H9 (cell line): ENCODE data around the gene TNRC6C. TPM values are rescaled to one million over a fixed set of nuclear protein-coding genes. Genes with fewer than 3 reads are reported as not detected.

Experiments
- DNase-seq: peaks from one replicate; pipeline ENCODE4 v3.0.0-alpha.2; 2017
- H2AFZ ChIP-seq: one replicate; pipeline ENCODE4 v1.6.1; 2013; ENCODE audit warnings: mild to moderate bottlenecking, low read length, control low read depth, moderate library complexity
- H2AK5ac ChIP-seq: 2 replicates; pipeline ENCODE4 v1.6.1; 2013; ENCODE audit warnings: low read length, control low read depth, mixed read lengths; ENCODE audit not compliant: insufficient read length
- H2BK120ac ChIP-seq: one replicate; pipeline ENCODE4 v1.6.1; 2013; ENCODE audit warnings: low read depth, mild to moderate bottlenecking, low read length, control low read depth, inconsistent platforms; ENCODE audit not compliant: poor library complexity, severe bottlenecking
- H2BK12ac ChIP-seq: 2 replicates; pipeline ENCODE4 v1.6.1; 2013; ENCODE audit warnings: low read length, control low read depth, mixed read lengths, low read depth; ENCODE audit not compliant: insufficient read length
- H2BK15ac ChIP-seq: 2 replicates; pipeline ENCODE4 v1.6.1; 2013; ENCODE audit warnings: low read depth, low read length, control low read depth
- H2BK20ac ChIP-seq: one replicate; pipeline ENCODE4 v1.6.1; 2013; ENCODE audit warnings: low read depth, mild to moderate bottlenecking, low read length, control low read depth, inconsistent platforms; ENCODE audit not compliant: poor library complexity, severe bottlenecking
- H2BK5ac ChIP-seq: 2 replicates; pipeline ENCODE4 v1.6.1; 2013; ENCODE audit warnings: low read length, control low read depth, mixed read lengths; ENCODE audit not compliant: insufficient read length
- H3K14ac ChIP-seq: 2 replicates; pipeline ENCODE4 v1.6.1; 2013; ENCODE audit warnings: low read length, control low read depth; ENCODE audit not compliant: insufficient read depth
- H3K18ac ChIP-seq: 2 replicates; pipeline ENCODE4 v1.6.1; 2013; ENCODE audit warnings: low read depth, mild to moderate bottlenecking, mixed read lengths, low read length, control low read depth; ENCODE audit not compliant: insufficient read length
- H3K23ac ChIP-seq: 2 replicates; pipeline ENCODE4 v1.6.1; 2013; ENCODE audit warnings: low read length, control low read depth, mixed read lengths, low read depth; ENCODE audit not compliant: insufficient read length
- H3K23me2 ChIP-seq: 2 replicates; pipeline ENCODE4 v1.6.1; 2013; ENCODE audit warnings: low read depth, mild to moderate bottlenecking, mixed read lengths, low read length, control low read depth; ENCODE audit not compliant: insufficient read length, poor library complexity, severe bottlenecking
- H3K27ac ChIP-seq: 2 replicates; pipeline ENCODE4 v1.5.1; 2013; ENCODE audit warnings: low read length, control low read depth, mixed read lengths, low read depth; ENCODE audit not compliant: insufficient read length
- H3K27me3 ChIP-seq: 2 replicates; pipeline ENCODE4 v1.6.1; 2013; ENCODE audit warnings: low read length, control low read depth, inconsistent platforms; ENCODE audit not compliant: insufficient read depth
- H3K4ac ChIP-seq: 2 replicates; pipeline ENCODE4 v1.6.1; 2013; ENCODE audit warnings: low read depth, mild to moderate bottlenecking, control low read depth, inconsistent platforms, low read length, moderate library complexity
- H3K4me1 ChIP-seq: 2 replicates; pipeline ENCODE4 v1.6.1; 2013; ENCODE audit warnings: low read length, control low read depth, inconsistent platforms; ENCODE audit not compliant: insufficient read depth
- H3K4me2 ChIP-seq: 2 replicates; pipeline ENCODE4 v1.6.1; 2013; ENCODE audit warnings: low read length, control low read depth, mixed read lengths; ENCODE audit not compliant: insufficient read length, insufficient read depth
- H3K56ac ChIP-seq: 2 replicates; pipeline ENCODE4 v1.6.1; 2013; ENCODE audit warnings: low read depth, mild to moderate bottlenecking, mixed read lengths, low read length, control low read depth; ENCODE audit not compliant: insufficient read length
- H3K79me1 ChIP-seq: 2 replicates; pipeline ENCODE4 v1.6.1; 2013; ENCODE audit warnings: low read depth, mild to moderate bottlenecking, moderate library complexity, low read length, control low read depth, inconsistent platforms; ENCODE audit not compliant: insufficient read depth, poor library complexity, severe bottlenecking
- H3K79me2 ChIP-seq: 2 replicates; pipeline ENCODE4 v1.6.1; 2013; ENCODE audit warnings: low read length, control low read depth, inconsistent platforms; ENCODE audit not compliant: insufficient read depth
- H3K9ac ChIP-seq: 2 replicates; pipeline ENCODE4 v1.6.1; 2013; ENCODE audit warnings: low read length, control low read depth, mixed read lengths; ENCODE audit not compliant: insufficient read length; ENCODE audit errors: extremely low read depth
- H3K9me3 ChIP-seq: one replicate; pipeline ENCODE4 v1.6.1; 2013; ENCODE audit warnings: low read depth, low read length, inconsistent platforms; ENCODE audit not compliant: control insufficient read depth
- H3T11ph ChIP-seq: one replicate; pipeline ENCODE4 v1.6.1; 2013; ENCODE audit warnings: mild to moderate bottlenecking, low read length, control low read depth, inconsistent platforms
- H4K20me1 ChIP-seq: one replicate; pipeline ENCODE4 v1.6.1; 2013; ENCODE audit not compliant: control insufficient read depth, insufficient read length, insufficient read depth
- H4K5ac ChIP-seq: 2 replicates; pipeline ENCODE4 v1.6.1; 2013; ENCODE audit warnings: low read depth, mild to moderate bottlenecking, mixed read lengths, low read length, control low read depth; ENCODE audit not compliant: insufficient read length
- H4K8ac ChIP-seq: replicated peaks from 2 replicates; pipeline ENCODE4 v1.6.1; 2013; ENCODE audit warnings: low read length, control low read depth, mixed read lengths, low read depth; ENCODE audit not compliant: insufficient read length
- H4K91ac ChIP-seq: 2 replicates; pipeline ENCODE4 v1.6.1; 2013; ENCODE audit warnings: low read depth, mild to moderate bottlenecking, moderate library complexity, mixed read lengths, low read length, control low read depth; ENCODE audit not compliant: insufficient read length
- H3K27ac Mint-ChIP-seq, 3 experiments: 2 replicates in 2 of 3; 3 replicates in 1 of 3; pipeline ENCODE4 v1.8.0; 2020 to 2021; ENCODE audit warnings: mixed read lengths in 3 of 3, mild to moderate bottlenecking in 1 of 3, moderate library complexity in 1 of 3
- H3K27me3 Mint-ChIP-seq: 2 replicates; pipeline ENCODE4 v1.8.0; 2021; ENCODE audit warnings: low read depth, mild to moderate bottlenecking, moderate library complexity, mixed read lengths
- H3K36me3 Mint-ChIP-seq, 3 experiments: 2 replicates in 2 of 3; 3 replicates in 1 of 3; pipeline ENCODE4 v1.8.0; 2020 to 2021; ENCODE audit warnings: low read depth in 3 of 3, mixed read lengths in 3 of 3; ENCODE audit not compliant: insufficient read depth in 1 of 3
- H3K4me1 Mint-ChIP-seq, 2 experiments: 2 replicates each; pipeline ENCODE4 v1.8.0; 2020; ENCODE audit warnings: mixed read lengths in 2 of 2
- H3K4me3 Mint-ChIP-seq, 2 experiments: 2 replicates in 1 of 2; 3 replicates in 1 of 2; pipeline ENCODE4 v1.8.0; 2020 to 2021; ENCODE audit warnings: mild to moderate bottlenecking in 2 of 2, mixed read lengths in 2 of 2, moderate library complexity in 1 of 2
- H3K9me3 Mint-ChIP-seq, 2 experiments: 2 replicates in 1 of 2; 3 replicates in 1 of 2; pipeline ENCODE4 v1.8.0; 2020; ENCODE audit warnings: mild to moderate bottlenecking in 2 of 2, mixed read lengths in 2 of 2, moderate library complexity in 1 of 2
- WGBS: extraction: QIAGEN DNeasy Blood & Tissue Kit; methylation state at CpG from one replicate; pipeline ENCODE4 v1.1.7; 2013; ENCODE audit warnings: missing lambda C conversion rate, low lambda C conversion rate, mixed read lengths; ENCODE audit not compliant: insufficient read length; ENCODE audit errors: extremely low coverage; 5-methylcytosine and 5-hydroxymethylcytosine counted together
- total RNA-seq: library from RNA; stranded (reverse); gene quantifications from 2 replicates; pipeline ENCODE4 v1.2.1, GENCODE V29; 2021
- TF ChIP-seq, protein P1 (sequence below): fragments of 200-600 bp; sonication (generic); conservative IDR thresholded peaks from 3 replicates; pipeline ENCODE4 v1.8.0; 2021; ENCODE audit warnings: antibody characterized with exemption, mild to moderate bottlenecking

The TNRC6C gene
- total RNA-seq, 1 experiment from 2014 or later = 24.7 TPM

DNA sequence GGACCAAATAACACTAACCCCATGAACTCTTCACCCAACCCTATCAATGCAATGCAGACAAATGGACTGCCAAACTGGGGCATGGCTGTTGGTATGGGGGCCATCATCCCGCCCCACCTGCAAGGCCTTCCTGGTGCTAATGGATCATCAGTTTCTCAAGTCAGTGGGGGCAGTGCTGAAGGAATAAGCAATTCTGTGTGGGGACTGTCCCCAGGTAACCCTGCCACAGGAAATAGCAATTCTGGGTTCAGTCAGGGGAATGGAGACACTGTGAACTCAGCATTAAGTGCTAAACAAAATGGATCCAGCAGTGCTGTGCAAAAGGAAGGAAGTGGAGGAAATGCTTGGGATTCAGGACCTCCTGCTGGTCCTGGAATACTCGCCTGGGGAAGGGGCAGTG lies 91.1 kb downstream of the TNRC6C start:
- Mint-ChIP-seq H3K9me3 (no peaks in the 10 kb centered on the region; a peak in 1 of 5 replicates), H3K4me1 (peaks cover 2 to 3% of the 10 kb centered on the region in 2 experiments; a peak in 3 of 4 replicates), H3K36me3 (peaks cover 41 to 57% (median 47%) of the 10 kb centered on the region in 3 experiments), H3K27ac (0 out of 7 replicates have a peak overlapping the region, but pooled peaks of 1 of the 3 experiments have one; percentile 25), H3K4me3 (no peak overlapping the region), H3K27me3 (no peaks in the 10 kb centered on the region)
- no peak overlapping the region for H3K23ac ChIP-seq
- H2BK12ac ChIP-seq = no peak overlapping the region
- no peak overlapping the region for H3K56ac ChIP-seq
- H2BK15ac ChIP-seq = no peak overlapping the region
- no peaks in the 10 kb centered on the region for H3K4me1 ChIP-seq
- H3K9ac ChIP-seq = no peak overlapping the region
- no peaks in the 10 kb centered on the region for H3K23me2 ChIP-seq
- no peak overlapping the region for H3K14ac ChIP-seq
- H3K4ac ChIP-seq = no peak overlapping the region
- no peaks in the 10 kb centered on the region for H3K79me1 ChIP-seq
- no peaks in the 10 kb centered on the region for H4K20me1 ChIP-seq
- no peaks in the 10 kb centered on the region for H3K27me3 ChIP-seq
- no peak for DNase-seq
- no CpG with 5 or more reads among the region's 2 CpGs for WGBS
- H2BK5ac ChIP-seq = no peak overlapping the region
- TF ChIP-seq, protein P1, sequence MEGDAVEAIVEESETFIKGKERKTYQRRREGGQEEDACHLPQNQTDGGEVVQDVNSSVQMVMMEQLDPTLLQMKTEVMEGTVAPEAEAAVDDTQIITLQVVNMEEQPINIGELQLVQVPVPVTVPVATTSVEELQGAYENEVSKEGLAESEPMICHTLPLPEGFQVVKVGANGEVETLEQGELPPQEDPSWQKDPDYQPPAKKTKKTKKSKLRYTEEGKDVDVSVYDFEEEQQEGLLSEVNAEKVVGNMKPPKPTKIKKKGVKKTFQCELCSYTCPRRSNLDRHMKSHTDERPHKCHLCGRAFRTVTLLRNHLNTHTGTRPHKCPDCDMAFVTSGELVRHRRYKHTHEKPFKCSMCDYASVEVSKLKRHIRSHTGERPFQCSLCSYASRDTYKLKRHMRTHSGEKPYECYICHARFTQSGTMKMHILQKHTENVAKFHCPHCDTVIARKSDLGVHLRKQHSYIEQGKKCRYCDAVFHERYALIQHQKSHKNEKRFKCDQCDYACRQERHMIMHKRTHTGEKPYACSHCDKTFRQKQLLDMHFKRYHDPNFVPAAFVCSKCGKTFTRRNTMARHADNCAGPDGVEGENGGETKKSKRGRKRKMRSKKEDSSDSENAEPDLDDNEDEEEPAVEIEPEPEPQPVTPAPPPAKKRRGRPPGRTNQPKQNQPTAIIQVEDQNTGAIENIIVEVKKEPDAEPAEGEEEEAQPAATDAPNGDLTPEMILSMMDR = no peak
- H3K18ac ChIP-seq = no peak overlapping the region
- H3K4me2 ChIP-seq = no peak overlapping the region
- H4K91ac ChIP-seq = no peak overlapping the region
- no peaks in the 10 kb centered on the region for H3K9me3 ChIP-seq
- no peak overlapping the region for H2BK20ac ChIP-seq
- H2AFZ ChIP-seq = no peak overlapping the region
- H3K27ac ChIP-seq = no peak overlapping the region
- no peak overlapping the region for H2BK120ac ChIP-seq
- H3T11ph ChIP-seq = no peak overlapping the region
- no peak overlapping the region for H4K8ac ChIP-seq
- H2AK5ac ChIP-seq = no peak overlapping the region
- no peaks in the 10 kb centered on the region for H3K79me2 ChIP-seq
- no peak overlapping the region for H4K5ac ChIP-seq
